WI38 (cell line): ENCODE measurements around the gene USP49.

ENCODE experiments used
- H3K4me3 ChIP-seq: 2 replicates; pipeline ENCODE4 v1.5.1; 2011; ENCODE audit warnings: low read depth, mild to moderate bottlenecking, control low read depth, low read length
- TF ChIP-seq, protein P1 (sequence below): IDR thresholded peaks from 2 replicates; pipeline ENCODE4 v1.5.1; 2012; ENCODE audit warnings: low read depth, mild to moderate bottlenecking, control low read depth, low read length

USP49 gene

GRCh38 chr6:41922154-41922553 is 27.0 kb upstream of the USP49 start:
- H3K4me3 ChIP-seq: peak overlapping the region; percentile 85
- TF ChIP-seq, protein P1, sequence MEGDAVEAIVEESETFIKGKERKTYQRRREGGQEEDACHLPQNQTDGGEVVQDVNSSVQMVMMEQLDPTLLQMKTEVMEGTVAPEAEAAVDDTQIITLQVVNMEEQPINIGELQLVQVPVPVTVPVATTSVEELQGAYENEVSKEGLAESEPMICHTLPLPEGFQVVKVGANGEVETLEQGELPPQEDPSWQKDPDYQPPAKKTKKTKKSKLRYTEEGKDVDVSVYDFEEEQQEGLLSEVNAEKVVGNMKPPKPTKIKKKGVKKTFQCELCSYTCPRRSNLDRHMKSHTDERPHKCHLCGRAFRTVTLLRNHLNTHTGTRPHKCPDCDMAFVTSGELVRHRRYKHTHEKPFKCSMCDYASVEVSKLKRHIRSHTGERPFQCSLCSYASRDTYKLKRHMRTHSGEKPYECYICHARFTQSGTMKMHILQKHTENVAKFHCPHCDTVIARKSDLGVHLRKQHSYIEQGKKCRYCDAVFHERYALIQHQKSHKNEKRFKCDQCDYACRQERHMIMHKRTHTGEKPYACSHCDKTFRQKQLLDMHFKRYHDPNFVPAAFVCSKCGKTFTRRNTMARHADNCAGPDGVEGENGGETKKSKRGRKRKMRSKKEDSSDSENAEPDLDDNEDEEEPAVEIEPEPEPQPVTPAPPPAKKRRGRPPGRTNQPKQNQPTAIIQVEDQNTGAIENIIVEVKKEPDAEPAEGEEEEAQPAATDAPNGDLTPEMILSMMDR: no peak

DNA sequence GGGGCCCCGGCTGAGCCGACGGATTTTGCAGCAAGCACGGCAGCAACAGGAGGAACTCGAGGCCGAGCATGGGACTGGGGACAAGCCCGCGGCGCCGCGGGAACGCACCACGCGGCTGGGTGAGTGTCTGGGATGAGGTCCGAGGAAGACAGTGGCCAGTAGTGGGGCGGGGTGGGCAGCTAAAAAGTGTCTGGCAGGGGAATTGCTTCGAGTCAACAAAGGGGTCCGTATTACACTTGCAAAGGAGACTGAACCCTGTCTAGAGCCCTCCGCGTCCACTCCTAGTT is 26.5 kb upstream of the USP49 start:
- TF ChIP-seq, protein P1: no peak
- H3K4me3 ChIP-seq: peak overlapping the region; percentile 85

- TF ChIP-seq, protein P1: peak; percentile 87
- peak within 1 kb of the TSS; percentile 85 for H3K4me3 ChIP-seq
These were observed 25.9 kb upstream of the USP49 start, which contains the start of the genes BYSL and MED20 for GRCh38 chr6:41920921-41921711. Gene BYSL, plus strand, starts transcription at chr6:41921499. Its CDS starts 64 bp downstream, at chr6:41921563. Gene MED20, minus strand, starts transcription at chr6:41921139. Its CDS starts 121 bp downstream, at chr6:41921018.

- H3K4me3 ChIP-seq: no peak overlapping the region
- TF ChIP-seq, protein P1: no peak
These were observed 22.4 kb upstream of the USP49 start for GRCh38 chr6:41917528-41917927.

GRCh38 chr6:41914869-41915530 is 19.8 kb upstream of the USP49 start:
- H3K4me3 ChIP-seq: no peak overlapping the region
- TF ChIP-seq, protein P1: no peak

DNA sequence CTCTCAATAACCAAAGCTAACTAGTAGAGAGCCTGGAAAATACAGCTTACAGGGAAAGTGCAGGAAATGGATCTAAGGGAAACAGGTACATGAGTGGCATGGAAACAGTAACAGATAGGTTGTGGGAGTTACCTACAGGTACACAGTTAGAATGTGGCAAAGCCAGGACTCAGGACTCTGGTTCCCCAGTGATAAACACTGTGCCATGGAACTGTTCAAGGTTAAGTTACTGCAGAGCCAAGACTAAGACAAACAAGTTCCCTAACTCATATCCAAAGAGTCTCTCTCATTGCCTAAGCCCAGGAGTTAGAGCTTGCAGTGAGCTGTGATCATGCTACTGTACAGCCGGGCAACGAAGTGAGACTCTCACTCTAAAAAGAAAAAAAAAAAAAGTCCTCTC is 19.2 kb upstream of the USP49 start:
- H3K4me3 ChIP-seq: no peak overlapping the region
- TF ChIP-seq, protein P1: no peak

- H3K4me3 ChIP-seq: no peak overlapping the region
- TF ChIP-seq, protein P1: no peak
These were observed 14.6 kb upstream of the USP49 start for GRCh38 chr6:41909727-41910126.
